Activated CD8-positive, alpha-beta T cell treated with anti-CD3 and anti-CD28 coated beads for 36 hours (primary cell): ENCODE data around the gene PCMTD2. TPM values are rescaled to one million over a fixed set of nuclear protein-coding genes. Genes with fewer than 3 reads are reported as not detected.

ENCODE experiments used
- ATAC-seq: fragments of 200-7000 bp; cut with Tn5 transposase; one replicate; pipeline ENCODE4 v1.10.0; 2021; ENCODE audit warnings: mild to moderate bottlenecking, moderate library complexity
- CTCF ChIA-PET: fragments of 350-600 bp; sonication (Branson Sonifier 250); formaldehyde crosslinking; loops from one replicate; lab custom pipeline; 2021; ENCODE audit warnings: antibody characterized with exemption; lab: Charles Lee
- POLR2A ChIA-PET: fragments of 350-600 bp; sonication (Branson Sonifier 250); formaldehyde crosslinking; loops from one replicate; lab custom pipeline; 2021; ENCODE audit warnings: antibody characterized with exemption; lab: Charles Lee
- DNase-seq: peaks from one replicate; pipeline ENCODE4 v3.0.0-alpha.2; 2020
- H3K27ac Mint-ChIP-seq: one replicate; pipeline ENCODE4 v1.8.0; 2021; ENCODE audit warnings: mild to moderate bottlenecking, mixed read lengths
- H3K27me3 Mint-ChIP-seq: one replicate; pipeline ENCODE4 v1.8.0; 2021; ENCODE audit warnings: mixed read lengths
- H3K36me3 Mint-ChIP-seq: one replicate; pipeline ENCODE4 v1.8.0; 2021; ENCODE audit warnings: low read depth, mixed read lengths
- H3K4me1 Mint-ChIP-seq: one replicate; pipeline ENCODE4 v1.8.0; 2021; ENCODE audit warnings: low read depth, mixed read lengths
- H3K4me3 Mint-ChIP-seq: one replicate; pipeline ENCODE4 v1.8.0; 2021; ENCODE audit warnings: mild to moderate bottlenecking, moderate library complexity, mixed read lengths
- H3K9me3 Mint-ChIP-seq: one replicate; pipeline ENCODE4 v1.8.0; 2021; ENCODE audit warnings: mixed read lengths
- CTCF ChIP-seq: fragments of 200-600 bp; IDR thresholded peaks from one replicate; pipeline ENCODE4 v1.8.0; 2022; ENCODE audit warnings: antibody characterized with exemption, mild to moderate bottlenecking
- intact Hi-C: fragments of 100-400 bp; cut with micrococcal nuclease; formaldehyde crosslinking; loops from one replicate; pipeline ENCODE4 v1.10.0; 2022
- total RNA-seq, 2 experiments: library from RNA; stranded (reverse); gene quantifications; one replicate each; pipeline ENCODE4 v1.2.3, GENCODE V29; 2021

The PCMTD2 gene
- total RNA-seq, 2 experiments from 2014 or later, result 26.0 to 28.6 TPM

DNA sequence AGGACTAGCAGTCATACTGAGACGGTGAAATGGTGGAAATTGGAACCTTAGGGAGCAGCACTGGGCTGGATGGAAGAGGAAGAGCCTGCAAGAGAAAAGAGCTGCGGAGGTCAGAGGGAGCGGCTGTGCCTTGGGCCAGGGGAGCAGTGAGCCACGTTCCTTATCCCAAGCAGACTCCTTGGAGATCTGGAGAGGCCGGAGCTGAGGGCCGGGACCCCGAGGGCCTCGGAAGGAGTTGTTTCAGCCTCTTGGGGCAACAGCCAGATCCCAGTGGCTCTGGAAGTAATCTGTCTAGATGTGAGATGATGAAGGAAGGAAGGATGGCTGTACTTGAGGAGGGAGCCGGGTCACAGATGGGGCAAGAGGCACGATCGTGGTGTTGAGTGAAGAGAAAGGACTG lies 16.1 kb downstream of the PCMTD2 start:
- Mint-ChIP-seq H3K36me3 (peaks cover 18% of the 10 kb centered on the region), H3K27ac (no peak overlapping the region), H3K27me3 (no peaks in the 10 kb centered on the region), H3K4me3 (no peak overlapping the region), H3K4me1 (peaks cover 7% of the 10 kb centered on the region), H3K9me3 (no peaks in the 10 kb centered on the region)
- TF ChIP-seq CTCF, result no peak
- POLR2A ChIA-PET, result interaction anchor here (1.1 kb wide), 1 partner anchor 15 kb away, joined by 4 read pairs; no protein-coding TSS in a partner anchor
- CTCF ChIA-PET, result interaction anchor here (1.7 kb wide), 1 partner anchor 14 kb away, joined by 5 read pairs; no protein-coding TSS in a partner anchor
- intact Hi-C loops, result no loop called here
- ATAC-seq, result no peak
- no peak for DNase-seq

DNA sequence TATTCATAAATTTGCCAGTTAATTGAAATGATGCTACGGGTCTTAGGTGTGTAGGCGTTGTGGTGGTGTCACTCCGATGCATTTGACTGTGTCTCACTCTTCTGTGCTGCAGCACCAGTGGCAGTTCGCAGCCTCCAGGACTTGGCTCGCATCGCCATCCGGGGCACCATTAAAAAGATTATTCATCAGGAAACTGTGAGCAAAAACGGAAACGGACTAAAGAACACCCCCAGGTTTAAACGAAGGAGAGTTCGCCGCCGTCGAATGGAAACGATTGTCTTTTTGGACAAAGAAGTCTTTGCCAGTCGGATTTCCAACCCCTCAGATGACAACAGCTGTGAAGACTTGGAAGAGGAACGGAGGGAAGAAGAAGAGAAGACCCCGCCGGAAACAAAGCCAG lies 17.6 kb downstream of the PCMTD2 start:
- Mint-ChIP-seq H3K4me3 (no peak overlapping the region), H3K27ac (no peak overlapping the region), H3K4me1 (peaks cover 7% of the 10 kb centered on the region), H3K36me3 (peaks cover 18% of the 10 kb centered on the region), H3K9me3 (no peaks in the 10 kb centered on the region), H3K27me3 (no peaks in the 10 kb centered on the region)
- no peak for TF ChIP-seq CTCF
- POLR2A ChIA-PET, result no interaction called here
- intact Hi-C loops, result no loop called here
- ATAC-seq, result no peak
- CTCF ChIA-PET, result no interaction called here
- DNase-seq, result no peak

- Mint-ChIP-seq H3K27me3 (no peaks in the 10 kb centered on the region), H3K4me3 (no peak overlapping the region), H3K4me1 (peaks cover 17% of the 10 kb centered on the region), H3K9me3 (no peaks in the 10 kb centered on the region), H3K36me3 (peaks cover 8% of the 10 kb centered on the region), H3K27ac (no peak overlapping the region)
- ChIA-PET CTCF (interaction anchor here (2.6 kb wide), 1 partner anchor 9 kb away, joined by 9 read pairs; no protein-coding TSS in a partner anchor), POLR2A (no interaction called here)
- no peak for TF ChIP-seq CTCF
- DNase-seq (no peak), ATAC-seq (no peak)
- intact Hi-C loops, result no loop called here
Observed at GRCh38 chr20:64276817-64277216, 21.3 kb downstream of the PCMTD2 start.

DNA sequence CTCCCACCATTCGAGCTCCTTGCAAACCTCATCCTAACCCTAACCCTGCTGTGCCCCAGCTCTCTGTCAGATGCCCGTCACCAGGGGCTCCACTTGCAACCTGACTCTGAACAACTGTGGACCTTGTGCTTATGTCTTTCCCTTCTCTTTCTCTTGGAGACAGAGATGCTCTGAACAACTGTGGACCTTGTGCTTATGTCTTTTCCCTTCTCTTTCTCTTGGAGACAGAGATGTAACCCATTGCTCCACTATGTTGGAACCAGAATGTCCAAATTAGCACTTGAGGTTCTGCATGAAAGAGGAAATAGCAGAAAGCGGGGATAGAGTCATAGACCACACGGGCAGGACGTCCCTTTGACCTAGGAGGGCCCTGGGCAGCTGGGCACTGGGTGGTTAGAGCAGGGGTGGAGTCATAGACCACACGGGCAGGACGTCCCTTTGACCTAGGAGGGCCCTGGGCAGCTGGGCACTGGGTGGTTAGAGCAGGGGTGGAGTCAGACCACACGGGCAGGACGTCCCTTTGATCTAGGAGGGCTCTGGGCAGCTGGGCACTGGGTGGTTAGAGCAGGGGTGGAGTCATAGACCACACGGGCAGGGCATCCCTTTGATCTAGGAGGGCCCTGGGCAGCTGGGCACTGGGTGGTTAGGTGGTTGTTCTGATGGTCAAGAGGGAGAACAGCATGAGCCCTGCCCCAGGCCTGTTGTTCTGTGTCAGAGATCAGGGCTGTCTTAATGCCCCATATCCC lies 22.2 kb downstream of the PCMTD2 start:
- POLR2A ChIA-PET, result interaction anchor here (0.6 kb wide), 1 partner anchor 926 kb away, joined by 3 read pairs; no protein-coding TSS in a partner anchor
- TF ChIP-seq CTCF, result no peak
- no peak overlapping the region for H3K4me3 Mint-ChIP-seq

GRCh38 chr20:64278317-64278681 lies 22.8 kb downstream of the PCMTD2 start:
- no peaks in the 10 kb centered on the region for H3K27me3 Mint-ChIP-seq
- peaks cover 18% of the 10 kb centered on the region for H3K4me1 Mint-ChIP-seq
- ATAC-seq (no peak), DNase-seq (no peak)
- CTCF ChIA-PET, result no interaction called here
- H3K9me3 Mint-ChIP-seq, result no peaks in the 10 kb centered on the region
- intact Hi-C loops, result no loop called here
- H3K27ac Mint-ChIP-seq, result no peak overlapping the region
- no peak for TF ChIP-seq CTCF
- no peak overlapping the region for H3K4me3 Mint-ChIP-seq
- peaks cover 4% of the 10 kb centered on the region for H3K36me3 Mint-ChIP-seq
- POLR2A ChIA-PET, result no interaction called here

More for the DNA sequence above, 22.2 kb downstream of the PCMTD2 start:
- Mint-ChIP-seq H3K4me1 (peaks cover 18% of the 10 kb centered on the region), H3K27me3 (no peaks in the 10 kb centered on the region), H3K36me3 (peaks cover 8% of the 10 kb centered on the region), H3K9me3 (no peaks in the 10 kb centered on the region), H3K27ac (no peak overlapping the region)
- ATAC-seq (no peak), DNase-seq (no peak)
- intact Hi-C loops, result no loop called here
- CTCF ChIA-PET, result no interaction called here
